ENCODE results near the gene ADK.

GRCh38 chr10:74320026-74320425 lies 169.0 kb downstream of the ADK start:
- TF ChIP-seq, protein P1, sequence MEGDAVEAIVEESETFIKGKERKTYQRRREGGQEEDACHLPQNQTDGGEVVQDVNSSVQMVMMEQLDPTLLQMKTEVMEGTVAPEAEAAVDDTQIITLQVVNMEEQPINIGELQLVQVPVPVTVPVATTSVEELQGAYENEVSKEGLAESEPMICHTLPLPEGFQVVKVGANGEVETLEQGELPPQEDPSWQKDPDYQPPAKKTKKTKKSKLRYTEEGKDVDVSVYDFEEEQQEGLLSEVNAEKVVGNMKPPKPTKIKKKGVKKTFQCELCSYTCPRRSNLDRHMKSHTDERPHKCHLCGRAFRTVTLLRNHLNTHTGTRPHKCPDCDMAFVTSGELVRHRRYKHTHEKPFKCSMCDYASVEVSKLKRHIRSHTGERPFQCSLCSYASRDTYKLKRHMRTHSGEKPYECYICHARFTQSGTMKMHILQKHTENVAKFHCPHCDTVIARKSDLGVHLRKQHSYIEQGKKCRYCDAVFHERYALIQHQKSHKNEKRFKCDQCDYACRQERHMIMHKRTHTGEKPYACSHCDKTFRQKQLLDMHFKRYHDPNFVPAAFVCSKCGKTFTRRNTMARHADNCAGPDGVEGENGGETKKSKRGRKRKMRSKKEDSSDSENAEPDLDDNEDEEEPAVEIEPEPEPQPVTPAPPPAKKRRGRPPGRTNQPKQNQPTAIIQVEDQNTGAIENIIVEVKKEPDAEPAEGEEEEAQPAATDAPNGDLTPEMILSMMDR (IDR thresholded peaks at IDR 0.05; ENCODE audit: insufficient read depth, low read length), result no peak
- TF ChIP-seq POLR2AphosphoS5 (IDR thresholded peaks at IDR 0.05; ENCODE audit: low read depth), result no peak

Data from HL-60 (cell line).